K562 (cell line): ENCODE data around the gene TPGS1.

Source experiments
- FOXK2 ChIP-seq, 2 experiments: fragments of 450-650 bp; IDR thresholded peaks in 1 of 2; conservative IDR thresholded peaks in 1 of 2; 2 replicates each; pipeline ENCODE4 v1.6.1; 2016; ENCODE audit warnings: low read depth in 2 of 2, mild to moderate bottlenecking in 1 of 2
- NCOA1 ChIP-seq: fragments of 450-650 bp; IDR thresholded peaks from 2 replicates; pipeline ENCODE4 v1.6.1; 2016; ENCODE audit warnings: low read depth
- POLR2AphosphoS5 ChIP-seq: IDR thresholded peaks from 2 replicates; pipeline ENCODE4 v1.6.1; 2011; ENCODE audit warnings: mild to moderate bottlenecking, low read depth, low read length, moderate library complexity; ENCODE audit not compliant: control insufficient read depth, insufficient read depth
- SMARCC2 ChIP-seq: fragments of 450-650 bp; IDR thresholded peaks from 2 replicates; pipeline ENCODE4 v1.6.1; 2017; ENCODE audit warnings: antibody characterized with exemption, moderate library complexity, mild to moderate bottlenecking, low read depth
- TF ChIP-seq, protein P1 (sequence below), 3 experiments: IDR thresholded peaks in 2 of 3; conservative IDR thresholded peaks in 1 of 3; 2 replicates each; pipeline ENCODE4 v1.5.1; 2011 to 2012; ENCODE audit warnings: low read length in 3 of 3, mild to moderate bottlenecking in 3 of 3, control low read depth in 2 of 3, improper control_type of control experiment in 1 of 3, inconsistent platforms in 1 of 3, low read depth in 1 of 3, mixed read lengths in 1 of 3, moderate library complexity in 1 of 3; ENCODE audit not compliant: insufficient read depth in 2 of 3

DNA sequence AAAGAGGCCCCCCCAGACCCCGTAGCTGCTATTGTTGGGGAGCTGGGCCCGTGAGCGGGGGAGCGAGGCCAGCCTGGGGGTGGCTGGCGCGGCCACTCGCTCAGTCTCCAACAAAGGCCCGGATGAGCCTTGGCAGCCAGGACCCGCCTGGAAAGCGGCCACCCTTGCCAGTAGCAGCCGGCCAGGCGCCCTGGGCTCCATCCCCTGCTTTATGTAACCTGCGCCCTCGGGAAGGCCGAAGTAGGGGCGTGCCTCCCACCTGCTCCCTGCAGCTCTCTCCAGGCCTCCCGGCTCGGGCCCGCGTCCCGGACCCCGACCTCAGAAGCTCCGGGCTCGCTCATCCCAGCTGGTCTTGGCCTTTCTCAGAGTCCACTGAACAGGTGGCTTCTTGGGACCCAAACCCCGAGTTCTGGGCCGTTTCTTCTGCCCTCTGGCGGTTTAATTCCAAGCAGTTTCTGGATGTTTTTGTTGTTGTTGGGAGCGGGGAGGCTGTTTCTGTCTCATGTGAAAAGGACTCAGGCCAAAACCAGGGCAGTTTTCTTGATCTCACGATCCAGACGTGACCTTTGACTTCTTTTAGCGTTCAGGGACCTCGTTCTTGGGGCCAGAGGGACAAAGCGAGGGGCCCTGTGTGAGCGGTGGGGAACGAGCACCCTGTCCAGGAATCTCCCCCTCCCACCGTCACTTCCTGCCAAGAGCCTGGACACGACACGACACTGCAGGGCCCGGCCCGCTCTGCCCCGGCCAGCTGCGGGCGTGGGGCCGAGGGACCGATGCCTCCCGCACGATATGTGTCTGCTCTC lies 25.5 kb downstream of the TPGS1 start:
- TF ChIP-seq SMARCC2, result no peak
- TF ChIP-seq FOXK2 (conservative IDR thresholded peaks at IDR 0.05 in 1 of 2, IDR thresholded peaks at IDR 0.05 in 1 of 2; ENCODE audit: low read depth in 2 of 2), result peak; percentile 43 to 80; a peak in 3 of 4 replicates
- TF ChIP-seq, protein P1, sequence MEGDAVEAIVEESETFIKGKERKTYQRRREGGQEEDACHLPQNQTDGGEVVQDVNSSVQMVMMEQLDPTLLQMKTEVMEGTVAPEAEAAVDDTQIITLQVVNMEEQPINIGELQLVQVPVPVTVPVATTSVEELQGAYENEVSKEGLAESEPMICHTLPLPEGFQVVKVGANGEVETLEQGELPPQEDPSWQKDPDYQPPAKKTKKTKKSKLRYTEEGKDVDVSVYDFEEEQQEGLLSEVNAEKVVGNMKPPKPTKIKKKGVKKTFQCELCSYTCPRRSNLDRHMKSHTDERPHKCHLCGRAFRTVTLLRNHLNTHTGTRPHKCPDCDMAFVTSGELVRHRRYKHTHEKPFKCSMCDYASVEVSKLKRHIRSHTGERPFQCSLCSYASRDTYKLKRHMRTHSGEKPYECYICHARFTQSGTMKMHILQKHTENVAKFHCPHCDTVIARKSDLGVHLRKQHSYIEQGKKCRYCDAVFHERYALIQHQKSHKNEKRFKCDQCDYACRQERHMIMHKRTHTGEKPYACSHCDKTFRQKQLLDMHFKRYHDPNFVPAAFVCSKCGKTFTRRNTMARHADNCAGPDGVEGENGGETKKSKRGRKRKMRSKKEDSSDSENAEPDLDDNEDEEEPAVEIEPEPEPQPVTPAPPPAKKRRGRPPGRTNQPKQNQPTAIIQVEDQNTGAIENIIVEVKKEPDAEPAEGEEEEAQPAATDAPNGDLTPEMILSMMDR (IDR thresholded peaks at IDR 0.05 in 2 of 3, conservative IDR thresholded peaks at IDR 0.05 in 1 of 3; ENCODE audit: insufficient read depth in 2 of 3, low read depth in 1 of 3, low read length in 3 of 3), result peak; percentile 61 to 74 (median 67)
- no peak; the same call in 1 of the 2 replicates for TF ChIP-seq POLR2AphosphoS5
- TF ChIP-seq NCOA1, result no peak
